NOMO-1 treated with dmso at 0.1 percent for 144 hours (cell line): ENCODE data around the gene BLOC1S6.

Experiments
- DNase-seq: peaks from one replicate; lab custom pipeline; 2025; ENCODE audit not compliant: unreplicated experiment; lab: John Stamatoyannopoulos, UW

Gene BLOC1S6, protein sequence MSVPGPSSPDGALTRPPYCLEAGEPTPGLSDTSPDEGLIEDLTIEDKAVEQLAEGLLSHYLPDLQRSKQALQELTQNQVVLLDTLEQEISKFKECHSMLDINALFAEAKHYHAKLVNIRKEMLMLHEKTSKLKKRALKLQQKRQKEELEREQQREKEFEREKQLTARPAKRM

DNA sequence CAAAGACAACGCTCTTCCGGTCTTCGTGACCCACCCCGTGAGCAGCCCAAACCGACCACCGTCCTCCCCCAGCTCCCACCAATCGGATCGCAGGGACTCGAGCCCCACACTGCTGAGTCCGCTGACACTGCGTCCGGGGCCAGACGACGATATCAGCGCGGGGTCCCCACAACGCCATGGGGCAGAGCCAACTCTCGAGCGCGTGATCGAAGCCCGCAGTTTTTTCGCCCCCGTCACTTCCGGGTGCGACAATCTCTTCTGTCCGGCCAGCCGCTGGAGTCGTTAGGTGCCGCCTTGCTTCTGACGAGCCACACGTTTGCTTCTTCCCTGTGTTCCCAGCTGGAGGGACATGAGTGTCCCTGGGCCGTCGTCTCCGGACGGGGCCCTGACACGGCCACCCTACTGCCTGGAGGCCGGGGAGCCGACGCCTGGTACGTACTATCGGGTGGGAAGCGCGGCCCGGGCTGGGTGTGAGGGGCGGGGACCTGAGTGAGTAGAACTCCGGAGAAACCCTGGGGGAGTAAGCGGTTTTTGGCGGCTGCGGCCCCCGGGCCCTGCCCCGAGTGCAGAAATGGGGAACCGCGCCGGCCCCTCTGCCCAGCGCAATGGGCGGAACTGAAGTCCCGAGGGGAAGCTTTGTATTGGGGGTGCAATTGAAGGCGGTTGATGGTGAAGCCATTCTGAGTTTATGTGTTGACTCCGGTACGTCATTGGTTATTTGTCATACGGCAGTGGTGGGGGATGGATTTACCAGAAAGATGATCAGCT, at the start of gene BLOC1S6:
BLOC1S6 (plus strand) TSS at position 285 of the 768 bp plus-strand sequence; CDS start at position 350, 65 bp downstream.
- DNase-seq: peak; percentile 90

GRCh38 chr15:45539680-45540079, 47.5 kb upstream of the BLOC1S6 start:
- no peak for DNase-seq

DNA sequence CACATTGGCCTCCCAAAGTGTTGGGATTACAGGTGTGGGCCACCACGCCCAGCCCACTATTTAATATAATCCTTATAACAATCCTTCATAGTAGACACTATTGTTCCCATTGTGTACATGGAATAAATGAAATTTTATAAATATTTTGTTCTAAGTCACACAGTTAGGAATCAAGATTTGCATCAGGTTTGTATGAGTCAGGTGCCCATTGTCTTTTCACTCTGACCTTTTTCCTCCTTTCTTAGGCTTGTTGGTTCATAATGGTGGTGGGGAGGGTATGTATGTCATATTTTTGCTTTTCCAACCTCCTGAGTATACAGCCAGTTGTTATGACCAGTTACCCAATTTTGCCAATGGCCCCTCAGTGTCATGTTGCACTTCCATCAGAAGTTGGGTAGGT, 46.6 kb upstream of the BLOC1S6 start:
- no peak for DNase-seq

DNA sequence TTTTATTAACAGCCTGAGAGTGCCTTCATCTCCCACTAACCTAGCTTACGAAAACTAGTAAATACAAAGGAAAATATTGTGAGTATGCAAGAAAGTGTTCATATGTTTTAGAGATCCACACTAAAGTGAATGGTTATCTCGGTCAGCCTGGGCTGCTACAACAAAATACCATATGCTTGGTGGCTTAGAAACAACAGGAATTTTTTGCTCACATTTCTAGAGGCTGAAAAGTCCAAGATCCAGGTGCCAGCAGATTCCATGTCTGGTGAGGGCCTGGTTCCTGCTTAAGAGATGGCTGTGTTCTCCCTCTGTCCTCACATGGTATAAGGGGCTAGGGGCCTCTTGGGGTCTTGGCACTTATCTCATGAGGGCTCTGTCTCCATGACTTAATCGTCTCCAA, 44.1 kb upstream of the BLOC1S6 start:
- no peak for DNase-seq

DNA sequence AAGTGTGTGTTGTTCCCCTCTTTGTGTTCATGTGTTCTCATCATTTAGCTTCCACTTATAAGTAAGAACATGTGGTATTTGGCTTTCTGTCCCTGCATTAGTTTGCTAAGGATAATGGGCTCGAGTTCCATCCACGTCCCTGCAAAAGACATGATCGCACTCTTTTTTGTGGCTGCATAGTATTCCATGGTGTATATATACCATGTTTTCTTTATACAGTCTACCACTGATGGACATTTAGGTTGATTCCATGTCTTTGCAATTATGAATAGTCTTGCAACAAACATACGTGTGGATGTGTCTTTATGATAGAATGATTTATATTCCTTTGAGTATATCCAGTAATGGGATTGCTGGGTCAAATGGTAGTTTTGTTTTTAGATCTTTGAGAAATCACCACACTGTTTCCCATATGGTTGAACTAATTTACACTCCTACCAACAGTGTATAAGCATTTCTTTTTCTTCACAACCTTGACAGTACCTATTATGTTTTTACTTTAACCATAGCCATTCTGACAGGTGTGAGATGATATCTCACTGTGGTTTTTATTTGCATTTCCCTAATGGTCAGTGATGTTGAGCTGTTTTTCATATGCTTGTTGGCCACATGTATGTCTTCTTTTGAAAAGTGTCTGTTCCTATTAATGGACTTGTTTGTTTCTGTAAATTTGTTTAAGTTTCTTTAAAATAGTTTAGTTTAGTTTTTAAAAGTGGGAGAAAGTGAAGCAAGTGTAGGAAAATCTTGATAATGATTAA, 42.7 kb upstream of the BLOC1S6 start:
- no peak for DNase-seq

GRCh38 chr15:45546789-45547188, 40.4 kb upstream of the BLOC1S6 start:
- no peak for DNase-seq

- DNase-seq: peak; percentile 72
These were observed 38.2 kb upstream of the BLOC1S6 start for GRCh38 chr15:45548753-45549520.

DNA sequence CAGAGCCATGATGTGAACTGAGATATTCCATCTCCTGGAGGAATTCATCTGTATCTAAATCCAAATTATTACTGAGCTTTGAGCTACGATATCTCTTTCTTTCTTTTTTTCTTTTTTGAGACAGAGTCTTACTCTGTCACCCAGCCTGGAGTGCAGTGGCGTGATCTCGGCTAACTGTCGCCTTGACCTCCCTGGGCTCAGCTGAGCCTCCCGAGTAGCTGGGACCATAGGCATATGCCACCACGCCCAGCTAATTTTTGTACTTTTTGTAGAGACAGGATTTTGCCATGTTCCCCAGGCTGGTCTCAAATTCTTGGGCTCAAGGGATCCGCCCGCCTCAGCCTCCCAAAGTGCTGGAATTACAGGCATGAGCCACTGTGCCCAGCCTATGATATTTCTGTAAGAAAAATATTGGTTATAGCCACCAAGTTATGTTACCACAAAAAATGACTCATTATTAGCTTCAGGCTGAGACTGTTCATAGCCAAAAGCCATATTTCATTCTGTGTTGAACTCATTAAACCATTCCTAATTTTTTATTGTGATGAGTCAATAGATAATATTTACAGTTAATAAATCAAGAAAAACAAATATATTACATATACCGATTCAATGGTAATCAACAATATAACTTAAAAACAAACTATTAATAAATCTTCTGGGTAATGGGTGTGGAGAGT, 37.5 kb upstream of the BLOC1S6 start:
- DNase-seq: no peak

- DNase-seq: no peak
These were observed 36.7 kb upstream of the BLOC1S6 start for GRCh38 chr15:45550436-45550835.

DNA sequence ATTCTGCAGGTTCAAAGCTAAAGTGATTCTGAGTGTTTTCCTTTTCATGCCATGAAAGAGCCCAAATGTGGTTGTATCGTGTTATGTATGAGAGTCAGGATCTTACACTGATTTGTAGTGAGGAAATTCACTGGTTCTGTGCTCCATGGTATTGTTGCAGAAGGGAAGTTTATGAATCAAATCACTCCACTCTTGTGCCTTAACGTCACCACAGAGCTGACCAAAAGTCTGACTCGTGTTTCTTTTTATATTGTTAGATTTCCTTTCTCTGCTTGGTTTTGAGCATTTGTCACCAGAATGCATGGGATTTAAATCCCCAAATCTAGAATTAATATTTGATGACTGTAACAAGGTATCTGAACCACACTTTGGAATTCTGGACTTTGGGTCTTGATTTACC, 35.5 kb upstream of the BLOC1S6 start:
- no peak for DNase-seq

DNA sequence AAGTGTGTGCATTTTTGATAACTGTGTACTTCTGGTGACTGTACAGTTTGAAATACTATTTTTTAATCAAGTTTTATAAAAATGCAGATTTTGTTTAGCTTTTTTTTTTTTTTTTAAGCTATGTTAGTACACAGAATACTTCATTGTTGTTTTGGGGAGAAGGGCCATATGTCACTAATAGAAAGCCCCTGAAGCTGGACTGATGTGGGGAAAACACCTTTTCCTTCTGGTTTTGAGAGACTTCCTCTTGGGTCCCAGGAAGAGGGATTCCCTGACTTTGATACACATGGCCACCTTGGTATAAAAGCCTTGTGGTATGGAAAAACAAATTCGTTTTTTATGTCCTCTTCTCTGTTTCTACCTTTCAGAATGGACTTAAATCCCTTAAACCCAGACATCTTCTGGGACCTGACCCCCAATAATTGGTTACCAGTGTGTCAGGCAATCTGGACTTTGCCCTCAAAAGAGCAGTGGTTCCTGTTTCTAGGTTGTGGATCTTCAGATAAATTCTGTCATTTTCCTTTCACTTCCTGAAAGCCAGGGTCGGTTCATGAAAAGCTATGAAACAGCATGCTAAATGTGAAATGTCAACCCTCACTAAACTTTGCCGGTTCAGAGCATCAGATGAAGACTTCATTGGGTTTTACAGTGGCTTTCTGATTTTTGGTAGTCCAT, 31.1 kb upstream of the BLOC1S6 start:
- peak; percentile 86 for DNase-seq

GRCh38 chr15:45572617-45573016, 14.6 kb upstream of the BLOC1S6 start:
- peak; percentile 80 for DNase-seq

DNA sequence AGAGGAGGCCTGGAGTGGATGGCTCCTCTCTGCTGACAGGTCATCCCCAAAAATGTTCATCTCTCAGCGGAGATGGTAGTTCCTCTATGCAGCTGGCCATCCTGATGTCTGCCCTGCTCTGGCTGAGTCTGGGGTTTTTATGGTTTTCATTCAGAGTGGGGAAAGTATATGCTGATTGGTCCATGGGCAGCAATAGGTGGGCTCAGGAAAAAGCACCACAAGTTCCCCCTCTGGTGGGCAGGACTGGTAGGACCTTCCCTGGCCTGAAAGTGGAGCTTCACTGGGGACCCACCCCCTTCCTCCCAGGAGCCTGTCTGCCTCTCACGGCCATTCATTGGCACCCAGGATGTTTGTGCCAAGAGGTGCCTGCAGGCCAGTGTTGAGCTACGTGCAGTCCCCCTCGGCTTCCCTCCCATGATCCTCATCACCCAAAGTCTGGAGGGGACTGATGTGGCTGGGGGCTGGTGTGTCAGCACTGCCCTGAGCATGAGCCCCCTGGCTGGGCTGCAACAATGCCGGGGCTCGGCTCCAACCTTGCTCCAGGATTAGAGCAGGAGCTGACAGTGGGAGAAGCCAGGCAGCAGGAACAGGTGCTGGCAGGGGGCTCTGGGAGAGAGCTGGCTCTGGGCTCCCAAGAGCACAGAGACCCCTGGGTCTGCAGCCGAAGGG, 13.1 kb upstream of the BLOC1S6 start:
- DNase-seq: no peak

DNA sequence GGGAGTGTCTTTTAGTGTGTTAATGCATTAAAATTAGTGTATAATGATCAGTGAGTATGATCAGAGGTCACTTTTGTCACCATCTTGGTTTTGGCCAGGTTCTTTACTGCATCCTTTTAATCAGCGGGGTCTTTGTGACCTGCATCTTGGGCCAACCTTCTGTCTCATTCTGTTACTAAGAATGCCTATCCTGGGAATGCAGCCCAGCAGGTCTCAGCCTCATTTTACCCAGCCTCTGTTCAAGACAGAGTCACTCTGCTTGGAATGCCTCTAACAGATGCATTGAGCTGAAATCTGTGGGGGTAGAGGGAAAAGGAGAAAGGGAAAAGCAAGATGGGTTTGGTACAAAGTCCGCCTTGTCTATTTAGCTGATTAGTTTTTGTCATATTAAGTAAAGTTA, 5.3 kb upstream of the BLOC1S6 start:
- DNase-seq: no peak

- DNase-seq: no peak
These were observed 3.2 kb upstream of the BLOC1S6 start for GRCh38 chr15:45583731-45584639.

- DNase-seq: no peak
These were observed 1.9 kb upstream of the BLOC1S6 start for GRCh38 chr15:45585069-45585791.

DNA sequence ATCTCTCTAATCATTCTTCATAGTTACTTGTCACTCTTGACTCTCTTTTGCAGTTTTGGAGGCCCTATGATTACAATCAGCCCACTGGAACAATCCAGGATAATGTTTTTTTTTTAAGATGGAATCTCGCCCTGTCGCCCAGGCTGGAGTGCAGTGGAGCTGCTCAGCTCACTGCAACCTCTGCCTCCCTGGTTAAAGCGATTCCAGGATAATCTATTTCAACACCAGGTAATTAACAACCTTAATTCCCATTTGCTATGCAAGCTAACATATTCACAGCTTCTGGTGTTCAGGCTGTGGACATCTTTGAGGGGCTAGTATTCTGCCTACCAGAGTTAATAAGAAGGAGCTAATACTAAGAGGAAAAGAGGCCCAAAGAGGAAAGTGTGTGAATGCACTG, 1.1 kb upstream of the BLOC1S6 start:
- DNase-seq: no peak

DNA sequence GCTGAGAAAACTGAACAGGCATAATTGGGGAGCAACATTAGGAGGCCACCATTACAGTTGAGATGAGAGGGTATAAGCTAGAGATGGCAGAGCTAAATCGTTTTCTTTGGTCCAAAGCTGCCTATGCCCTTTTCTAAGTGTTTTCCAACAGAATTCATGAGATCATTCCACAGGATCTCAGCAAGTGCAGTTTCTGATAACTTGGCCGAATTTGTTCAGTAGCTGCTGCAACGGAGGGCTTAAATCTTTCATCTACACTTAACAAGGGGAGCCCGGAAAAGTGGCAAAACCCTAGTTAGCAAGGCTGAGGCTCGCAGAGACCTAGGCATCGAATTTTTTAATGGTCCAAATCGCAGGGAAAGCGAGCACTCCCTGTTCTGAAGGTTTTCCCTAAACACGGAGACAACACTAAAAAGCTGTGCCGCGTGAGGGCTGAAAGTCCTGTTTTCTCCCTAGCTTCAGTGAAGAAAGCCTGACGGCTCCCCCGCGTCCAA, 531 bp upstream of the BLOC1S6 start:
- DNase-seq: no peak
